A673 (cell line): Measurements from ENCODE around the gene ZNF646. TPM values are rescaled to one million over a fixed set of nuclear protein-coding genes. Genes with fewer than 3 reads are reported as not detected.

ENCODE experiments used
- BruUV-seq: library from RNA; stranded (reverse); fragments of 400-500 nt; replicated peaks from 2 replicates; lab custom pipeline; 2021; lab: Mats Ljungman, UMichigan
- CTCF ChIA-PET: fragments of 300-600 bp; sonication (Branson Sonifier 250); formaldehyde crosslinking; loops from one replicate; lab custom pipeline; 2022; ENCODE audit warnings: antibody characterized with exemption; lab: Charles Lee
- POLR2A ChIA-PET: fragments of 300-600 bp; sonication (Branson Sonifier 250); formaldehyde crosslinking; loops from one replicate; lab custom pipeline; 2022; ENCODE audit warnings: antibody characterized with exemption; ENCODE audit not compliant: low non-redundant PET; lab: Charles Lee
- DNase-seq: peaks from one replicate; pipeline ENCODE4 v3.0.0-alpha.2; 2015; ENCODE audit warnings: low spot score
- H3K27ac ChIP-seq: fragments of 200-600 bp; sonication (generic); 2 replicates; pipeline ENCODE4 v1.5.1; 2016; ENCODE audit warnings: mixed run types, low read depth, mild to moderate bottlenecking, mixed read lengths, antibody characterized with exemption, low read length; ENCODE audit not compliant: poor library complexity, severe bottlenecking
- H3K27me3 ChIP-seq: fragments of 200-600 bp; sonication (generic); replicated peaks from 2 replicates; pipeline ENCODE4 v1.6.1; 2017; ENCODE audit warnings: mixed run types, low read depth, mild to moderate bottlenecking, mixed read lengths, antibody characterized with exemption, low read length; ENCODE audit not compliant: insufficient read depth, poor library complexity
- H3K36me3 ChIP-seq: fragments of 200-600 bp; sonication (generic); 2 replicates; pipeline ENCODE4 v1.6.1; 2016; ENCODE audit warnings: mixed run types, mild to moderate bottlenecking, mixed read lengths, antibody characterized with exemption, low read length; ENCODE audit not compliant: insufficient read depth, poor library complexity, severe bottlenecking
- H3K4me1 ChIP-seq: fragments of 200-600 bp; sonication (generic); 2 replicates; pipeline ENCODE4 v1.6.1; 2017; ENCODE audit warnings: mixed run types, mild to moderate bottlenecking, mixed read lengths, antibody characterized with exemption, low read length; ENCODE audit not compliant: insufficient read depth, poor library complexity, severe bottlenecking
- H3K4me3 ChIP-seq: fragments of 200-600 bp; sonication (generic); 2 replicates; pipeline ENCODE4 v1.5.1; 2016; ENCODE audit warnings: low read depth, mixed run types, mild to moderate bottlenecking, mixed read lengths, low read length; ENCODE audit not compliant: poor library complexity, severe bottlenecking
- H3K9me3 ChIP-seq: fragments of 200-600 bp; sonication (generic); 2 replicates; pipeline ENCODE4 v1.6.1; 2016; ENCODE audit warnings: mixed run types, low read depth, mild to moderate bottlenecking, mixed read lengths, antibody characterized with exemption, low read length; ENCODE audit not compliant: poor library complexity, severe bottlenecking
- CTCF ChIP-seq: fragments of 300-800, 200-600 bp; sonication (generic); conservative IDR thresholded peaks from 2 replicates; pipeline ENCODE4 v1.5.1; 2017; ENCODE audit warnings: low read depth, mild to moderate bottlenecking, antibody characterized with exemption, low read length, moderate library complexity, mixed read lengths
- EZH2 ChIP-seq: fragments of 200-600 bp; sonication (generic); IDR thresholded peaks from 2 replicates; pipeline ENCODE4 v1.6.1; 2017; ENCODE audit warnings: borderline replicate concordance, low read depth, mild to moderate bottlenecking, mixed read lengths, antibody characterized with exemption, low read length; ENCODE audit not compliant: poor library complexity, severe bottlenecking
- intact Hi-C: fragments of 100-400 bp; cut with micrococcal nuclease; formaldehyde crosslinking; loops from one replicate; pipeline ENCODE4 v1.10.0; 2022; ENCODE audit not compliant: unreplicated experiment
- total RNA-seq: library from RNA; stranded (reverse); gene quantifications from 2 replicates; pipeline ENCODE4 v1.2.3, GENCODE V29; 2021

The ZNF646 gene
- total RNA-seq, 1 experiment from 2014 or later: 26.6 TPM

- Histone ChIP-seq H3K27me3 (no peaks in the 10 kb centered on the region), H3K36me3 (no peaks in the 10 kb centered on the region), H3K27ac (peak overlapping the region; percentile 83), H3K4me3 (peak overlapping the region; percentile 77), H3K4me1 (peaks cover 7% of the 10 kb centered on the region), H3K9me3 (no peaks in the 10 kb centered on the region)
- intact Hi-C loops: loop anchor here (1.0 kb wide), 1 partner anchor 39 kb away; no protein-coding TSS in a partner anchor
- BruUV-seq: TSS peak; percentile 75
- CTCF ChIA-PET: interaction anchor here (0.7 kb wide), 1 partner anchor 26 kb away, joined by 3 read pairs; no protein-coding TSS in a partner anchor
- POLR2A ChIA-PET: no interaction called here
- TF ChIP-seq CTCF (no peak), EZH2 (no peak)
- peak; percentile 90 for DNase-seq
Observed at GRCh38 chr16:31033709-31034492, 40.3 kb upstream of the ZNF646 start.

GRCh38 chr16:31036691-31037090, 37.5 kb upstream of the ZNF646 start:
- no peak overlapping the region for H3K27ac ChIP-seq
- BruUV-seq: no TSS peak
- peaks cover 7% of the 10 kb centered on the region for H3K4me1 ChIP-seq
- no peak overlapping the region for H3K4me3 ChIP-seq
- CTCF ChIA-PET: no interaction called here
- DNase-seq: no peak
- no peaks in the 10 kb centered on the region for H3K27me3 ChIP-seq
- H3K9me3 ChIP-seq: no peaks in the 10 kb centered on the region
- POLR2A ChIA-PET: no interaction called here
- intact Hi-C loops: no loop called here
- TF ChIP-seq CTCF (no peak), EZH2 (no peak)
- no peaks in the 10 kb centered on the region for H3K36me3 ChIP-seq

- CTCF ChIA-PET: no interaction called here
- intact Hi-C loops: no loop called here
- no peaks in the 10 kb centered on the region for H3K36me3 ChIP-seq
- BruUV-seq: no TSS peak
- POLR2A ChIA-PET: no interaction called here
- no peaks in the 10 kb centered on the region for H3K9me3 ChIP-seq
- no peak overlapping the region for H3K27ac ChIP-seq
- DNase-seq: no peak
- no peaks in the 10 kb centered on the region for H3K27me3 ChIP-seq
- no peaks in the 10 kb centered on the region for H3K4me1 ChIP-seq
- no peak overlapping the region for H3K4me3 ChIP-seq
- TF ChIP-seq EZH2 (no peak), CTCF (no peak)
Observed at GRCh38 chr16:31038993-31039392, 35.2 kb upstream of the ZNF646 start.
